HFFc6 (cell line): ENCODE results near the gene MRPL4. TPM values are rescaled to one million over a fixed set of nuclear protein-coding genes. Genes with fewer than 3 reads are reported as not detected.

Source experiments
- microRNA-seq: library from miRNA; unstranded; fragments of <30 nt; microRNA quantifications from one replicate; pipeline ENCODE4, GENCODE V29; 2019
- total RNA-seq, 6 experiments: library from RNA; stranded (reverse); fragmentation: NEBNext Ultra II Directional; extraction: Animal tissue kit (Norgen Biotek cat#: 25700); gene quantifications; 2 replicates in 1 of 6; 3 replicates in 5 of 6; pipeline ENCODE4 v1.2.3, GENCODE V29; 2021

MRPL4 gene
- total RNA-seq, 6 experiments from 2014 or later, result 69.5 to 83.0 (median 72.0) TPM

Small RNA genes within 50 kb of the gene (microRNA-seq; reads per million reads assigned to microRNA genes)
- not detected for gene MIR4322

Other genes with a start within 250 kb of the MRPL4 start
- 1 to 10 TPM; 1.3 to 3.7 (median 1.4) TPM for gene COL5A3, start 241.7 kb upstream of the MRPL4 start, total RNA-seq
- gene RDH8, start 238.7 kb upstream of the MRPL4 start, total RNA-seq, result not detected
- gene SHFL, start 165.9 kb upstream of the MRPL4 start, total RNA-seq, result 10 to 100 TPM; 16.9 to 26.2 (median 21.1) TPM
- under 1 TPM in 2 of 6 experiments, not detected in 4; 0.09 to 0.15 TPM for gene ANGPTL6, start 149.5 kb upstream of the MRPL4 start, total RNA-seq
- gene PPAN, start 145.9 kb upstream of the MRPL4 start, total RNA-seq, result 10 to 100 TPM; 36.4 to 42.2 (median 41.0) TPM
- gene P2RY11, start 140.5 kb upstream of the MRPL4 start, total RNA-seq, result 1 to 10 TPM; 4.5 to 9.9 (median 5.4) TPM
- 100 to 1,000 TPM; 261 to 303 (median 279) TPM for gene EIF3G, start 132.3 kb upstream of the MRPL4 start, total RNA-seq
- 100 to 1,000 TPM in 5 of 6 experiments, 10 to 100 TPM in 1; 74.5 to 135 (median 125) TPM for gene DNMT1, start 57.3 kb upstream of the MRPL4 start, total RNA-seq
- gene S1PR2, start 20.9 kb upstream of the MRPL4 start, total RNA-seq, result 10 to 100 TPM; 16.8 to 22.0 (median 20.5) TPM
- gene ICAM1, start 18.9 kb downstream of the MRPL4 start, total RNA-seq, result 10 to 100 TPM in 1 of 6 experiments, 1 to 10 TPM in 5; 5.0 to 10.1 (median 8.5) TPM
- 1 to 10 TPM in 1 of 6 experiments, under 1 TPM in 5; 0.19 to 1.0 (median 0.74) TPM for gene ICAM4, start 34.7 kb downstream of the MRPL4 start, total RNA-seq
- gene ICAM5, start 37.7 kb downstream of the MRPL4 start, total RNA-seq, result 10 to 100 TPM; 14.0 to 38.4 (median 14.4) TPM
- gene ZGLP1, start 57.6 kb downstream of the MRPL4 start, total RNA-seq, result 1 to 10 TPM in 5 of 6 experiments, under 1 TPM in 1; 1.00 to 2.7 (median 2.1) TPM
- gene FDX2, start 63.8 kb downstream of the MRPL4 start, total RNA-seq, result 10 to 100 TPM; 33.9 to 47.3 (median 38.5) TPM
- 10 to 100 TPM; 52.1 to 58.3 (median 55.6) TPM for gene RAVER1, start 81.3 kb downstream of the MRPL4 start, total RNA-seq
- 10 to 100 TPM; 14.7 to 17.7 (median 16.8) TPM for gene ICAM3, start 87.4 kb downstream of the MRPL4 start, total RNA-seq
- 10 to 100 TPM; 67.9 to 82.3 (median 78.5) TPM for gene TYK2, start 128.4 kb downstream of the MRPL4 start, total RNA-seq
- gene CDC37, start 151.3 kb downstream of the MRPL4 start, total RNA-seq, result 100 to 1,000 TPM; 222 to 280 (median 250) TPM
- gene PDE4A, start 168.3 kb downstream of the MRPL4 start, total RNA-seq, result 10 to 100 TPM; 10.1 to 18.9 (median 10.8) TPM